SK-N-SH treated with all-trans-retinoic acid at 6 μM for 48 hours (cell line): ENCODE data around the gene RNF44.

Experiments
- ATAC-seq: fragments of 200-7000 bp; cut with Tn5 transposase; 3 replicates; pipeline ENCODE4 v1.9.1; 2020; ENCODE audit warnings: mild to moderate bottlenecking, moderate library complexity
- ARNTL ChIP-seq: fragments of 450-650 bp; formaldehyde crosslinking; IDR thresholded peaks from 2 replicates; pipeline ENCODE4 v1.5.0; 2020; ENCODE audit warnings: low read depth, mild to moderate bottlenecking, moderate library complexity, borderline replicate concordance
- BACH2 ChIP-seq: fragments of 250-450 bp; sonication (Bioruptor Pico); IDR thresholded peaks from 2 replicates; pipeline ENCODE4 v1.9.0; 2021; ENCODE audit warnings: mild to moderate bottlenecking, borderline replicate concordance
- CSDC2 ChIP-seq: fragments of 250-450 bp; sonication (Bioruptor Pico); IDR thresholded peaks from 2 replicates; pipeline ENCODE4 v1.5.0; 2020; ENCODE audit warnings: mild to moderate bottlenecking, moderate library complexity
- ESRRG ChIP-seq: fragments of 250-450 bp; sonication (Bioruptor Pico); IDR thresholded peaks from 2 replicates; pipeline ENCODE4 v1.6.1; 2021; ENCODE audit warnings: mild to moderate bottlenecking
- ISL1 ChIP-seq: fragments of 250-450 bp; sonication (Bioruptor Pico); IDR thresholded peaks from 2 replicates; pipeline ENCODE4 v2.1.2; 2022; ENCODE audit warnings: mild to moderate bottlenecking, moderate library complexity
- OSR1 ChIP-seq: fragments of 250-450 bp; sonication (Bioruptor Pico); IDR thresholded peaks from 2 replicates; pipeline ENCODE4 v1.8.0; 2022; ENCODE audit warnings: moderate library complexity, mild to moderate bottlenecking, inconsistent platforms
- POU6F1 ChIP-seq: fragments of 250-450 bp; sonication (Bioruptor Pico); IDR thresholded peaks from 2 replicates; pipeline ENCODE4 v1.8.0; 2021; ENCODE audit warnings: low read depth, mild to moderate bottlenecking, moderate library complexity, borderline replicate concordance
- PPARA ChIP-seq: fragments of 250-450 bp; sonication (Bioruptor Pico); IDR thresholded peaks from 2 replicates; pipeline ENCODE4 v1.5.0; 2020; ENCODE audit warnings: mild to moderate bottlenecking, borderline replicate concordance
- RARB ChIP-seq: fragments of 250-450 bp; sonication (Bioruptor Pico); IDR thresholded peaks from 2 replicates; pipeline ENCODE4 v1.8.0; 2021; ENCODE audit warnings: mild to moderate bottlenecking, moderate library complexity
- TCF4 ChIP-seq: fragments of 250-450 bp; sonication (Bioruptor Pico); IDR thresholded peaks from 2 replicates; pipeline ENCODE4 v1.8.0; 2021; ENCODE audit warnings: mild to moderate bottlenecking, moderate library complexity, borderline replicate concordance
- ZC3H10 ChIP-seq: fragments of 250-450 bp; sonication (Bioruptor Pico); IDR thresholded peaks from 2 replicates; pipeline ENCODE4 v1.5.1; 2021; ENCODE audit warnings: mild to moderate bottlenecking, moderate library complexity
- ZFP3 ChIP-seq: fragments of 250-450 bp; sonication (Bioruptor Pico); IDR thresholded peaks from 2 replicates; pipeline ENCODE4 v1.5.0; 2020; ENCODE audit warnings: mild to moderate bottlenecking, moderate library complexity
- ZNF565 ChIP-seq: fragments of 450-650 bp; formaldehyde crosslinking; conservative IDR thresholded peaks from 2 replicates; pipeline ENCODE4 v1.5.0; 2020; ENCODE audit warnings: low read depth, mild to moderate bottlenecking, moderate library complexity
- ZNF70 ChIP-seq: fragments of 450-650 bp; formaldehyde crosslinking; IDR thresholded peaks from 2 replicates; pipeline ENCODE4 v1.5.0; 2020; ENCODE audit warnings: mild to moderate bottlenecking, moderate library complexity
- ZNF8 ChIP-seq: fragments of 450-650 bp; formaldehyde crosslinking; IDR thresholded peaks from 2 replicates; pipeline ENCODE4 v1.5.0; 2020; ENCODE audit warnings: mild to moderate bottlenecking, moderate library complexity
- TF ChIP-seq, protein P1 (sequence below): fragments of 250-450 bp; sonication (Bioruptor Pico); IDR thresholded peaks from 2 replicates; pipeline ENCODE4 v1.8.0; 2020; ENCODE audit warnings: mild to moderate bottlenecking, moderate library complexity, borderline replicate concordance
- TF ChIP-seq, protein P2 (sequence below): fragments of 250-450 bp; sonication (Bioruptor Pico); IDR thresholded peaks from 2 replicates; pipeline ENCODE4 v1.5.0; 2020; ENCODE audit warnings: mild to moderate bottlenecking, moderate library complexity

RNF44 gene

DNA sequence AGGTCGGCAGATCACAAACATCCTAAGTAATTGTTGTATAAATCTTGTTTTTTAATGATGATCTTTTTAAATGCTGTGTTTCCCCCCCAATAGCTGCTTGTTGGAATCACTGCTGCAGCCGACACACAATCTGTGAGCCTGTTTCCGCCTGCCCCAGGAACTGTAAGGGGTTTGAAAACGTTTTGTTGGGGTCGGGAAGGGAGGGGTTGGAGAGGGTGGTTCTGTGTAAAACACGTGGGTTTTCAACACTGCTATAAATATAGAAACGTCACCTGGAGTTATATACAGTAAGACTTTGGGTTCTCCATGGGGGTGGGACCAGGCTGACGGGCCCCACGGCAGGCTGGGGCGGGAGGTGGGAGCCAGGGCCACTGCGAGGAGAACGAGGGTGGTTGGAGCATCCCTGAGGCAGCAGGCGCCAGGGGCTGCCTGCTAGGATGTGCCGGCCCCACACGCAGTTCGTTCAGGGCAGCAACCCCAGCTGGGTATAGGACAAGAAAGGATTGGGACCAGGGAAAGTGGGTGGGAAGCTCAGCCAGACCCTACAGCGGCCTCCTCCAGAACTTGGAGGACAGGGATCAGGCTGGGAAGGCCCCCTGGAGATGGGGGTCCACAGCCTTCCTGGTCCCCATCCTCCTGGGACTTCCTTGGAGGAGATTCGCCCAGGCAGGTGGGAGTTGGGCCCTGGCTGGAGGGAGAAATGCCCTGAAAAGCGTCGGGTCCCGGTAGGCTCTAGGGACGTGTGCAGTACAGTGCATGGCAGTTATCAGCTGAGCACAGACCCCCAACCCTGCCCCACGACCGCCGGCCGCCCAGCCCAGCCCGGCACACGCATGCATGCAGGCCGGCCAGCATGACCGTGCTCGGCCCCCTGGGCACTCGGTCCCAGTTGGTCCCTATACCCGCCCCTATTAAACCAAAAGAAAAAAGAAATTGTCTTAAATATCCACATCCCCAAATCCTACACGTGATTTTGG lies 9.7 kb downstream of the RNF44 start:
- no peak for ATAC-seq
- TF ChIP-seq ESRRG (CRISPR knock-in tag) (no peak), PPARA (CRISPR knock-in tag) (no peak), RARB (CRISPR knock-in tag) (no peak), ZNF565 (no peak), ZNF70 (CRISPR knock-in tag) (no peak), ARNTL (CRISPR knock-in tag) (no peak), POU6F1 (CRISPR knock-in tag) (no peak)
- TF ChIP-seq, protein P1, sequence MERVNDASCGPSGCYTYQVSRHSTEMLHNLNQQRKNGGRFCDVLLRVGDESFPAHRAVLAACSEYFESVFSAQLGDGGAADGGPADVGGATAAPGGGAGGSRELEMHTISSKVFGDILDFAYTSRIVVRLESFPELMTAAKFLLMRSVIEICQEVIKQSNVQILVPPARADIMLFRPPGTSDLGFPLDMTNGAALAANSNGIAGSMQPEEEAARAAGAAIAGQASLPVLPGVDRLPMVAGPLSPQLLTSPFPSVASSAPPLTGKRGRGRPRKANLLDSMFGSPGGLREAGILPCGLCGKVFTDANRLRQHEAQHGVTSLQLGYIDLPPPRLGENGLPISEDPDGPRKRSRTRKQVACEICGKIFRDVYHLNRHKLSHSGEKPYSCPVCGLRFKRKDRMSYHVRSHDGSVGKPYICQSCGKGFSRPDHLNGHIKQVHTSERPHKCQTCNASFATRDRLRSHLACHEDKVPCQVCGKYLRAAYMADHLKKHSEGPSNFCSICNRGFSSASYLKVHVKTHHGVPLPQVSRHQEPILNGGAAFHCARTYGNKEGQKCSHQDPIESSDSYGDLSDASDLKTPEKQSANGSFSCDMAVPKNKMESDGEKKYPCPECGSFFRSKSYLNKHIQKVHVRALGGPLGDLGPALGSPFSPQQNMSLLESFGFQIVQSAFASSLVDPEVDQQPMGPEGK, result no peak
- TF ChIP-seq, all 23 proteins: peak for 0

DNA sequence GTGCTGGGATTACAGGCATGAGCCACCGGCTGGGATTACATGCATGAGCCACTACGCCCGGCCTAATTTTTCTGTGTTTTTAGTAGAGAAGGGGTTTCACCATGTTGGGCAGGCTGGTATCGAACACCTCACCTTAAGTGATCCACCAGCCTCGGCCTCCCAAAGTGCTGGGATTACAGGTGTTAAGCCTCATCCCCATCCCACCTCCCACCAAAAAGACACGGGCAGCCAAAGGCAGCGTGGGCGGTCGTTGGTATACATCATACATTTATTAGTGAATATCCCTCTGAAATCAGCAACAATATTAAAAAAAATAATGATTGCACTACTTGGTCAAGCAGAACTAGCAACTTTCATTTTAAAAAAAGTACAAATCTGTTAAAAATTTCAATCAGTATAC lies 10.7 kb downstream of the RNF44 start:
- no peak for ATAC-seq
- TF ChIP-seq ZNF565 (no peak), ZNF8 (CRISPR knock-in tag) (no peak), ZC3H10 (CRISPR knock-in tag) (no peak), TCF4 (CRISPR knock-in tag) (no peak), OSR1 (CRISPR knock-in tag) (no peak), ISL1 (no peak), ZNF70 (CRISPR knock-in tag) (no peak), CSDC2 (CRISPR knock-in tag) (no peak), POU6F1 (CRISPR knock-in tag) (no peak), RARB (CRISPR knock-in tag) (no peak), PPARA (CRISPR knock-in tag) (no peak), ESRRG (CRISPR knock-in tag) (no peak)
- TF ChIP-seq, protein P2, sequence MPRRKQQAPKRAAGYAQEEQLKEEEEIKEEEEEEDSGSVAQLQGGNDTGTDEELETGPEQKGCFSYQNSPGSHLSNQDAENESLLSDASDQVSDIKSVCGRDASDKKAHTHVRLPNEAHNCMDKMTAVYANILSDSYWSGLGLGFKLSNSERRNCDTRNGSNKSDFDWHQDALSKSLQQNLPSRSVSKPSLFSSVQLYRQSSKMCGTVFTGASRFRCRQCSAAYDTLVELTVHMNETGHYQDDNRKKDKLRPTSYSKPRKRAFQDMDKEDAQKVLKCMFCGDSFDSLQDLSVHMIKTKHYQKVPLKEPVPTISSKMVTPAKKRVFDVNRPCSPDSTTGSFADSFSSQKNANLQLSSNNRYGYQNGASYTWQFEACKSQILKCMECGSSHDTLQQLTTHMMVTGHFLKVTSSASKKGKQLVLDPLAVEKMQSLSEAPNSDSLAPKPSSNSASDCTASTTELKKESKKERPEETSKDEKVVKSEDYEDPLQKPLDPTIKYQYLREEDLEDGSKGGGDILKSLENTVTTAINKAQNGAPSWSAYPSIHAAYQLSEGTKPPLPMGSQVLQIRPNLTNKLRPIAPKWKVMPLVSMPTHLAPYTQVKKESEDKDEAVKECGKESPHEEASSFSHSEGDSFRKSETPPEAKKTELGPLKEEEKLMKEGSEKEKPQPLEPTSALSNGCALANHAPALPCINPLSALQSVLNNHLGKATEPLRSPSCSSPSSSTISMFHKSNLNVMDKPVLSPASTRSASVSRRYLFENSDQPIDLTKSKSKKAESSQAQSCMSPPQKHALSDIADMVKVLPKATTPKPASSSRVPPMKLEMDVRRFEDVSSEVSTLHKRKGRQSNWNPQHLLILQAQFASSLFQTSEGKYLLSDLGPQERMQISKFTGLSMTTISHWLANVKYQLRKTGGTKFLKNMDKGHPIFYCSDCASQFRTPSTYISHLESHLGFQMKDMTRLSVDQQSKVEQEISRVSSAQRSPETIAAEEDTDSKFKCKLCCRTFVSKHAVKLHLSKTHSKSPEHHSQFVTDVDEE, result no peak
- TF ChIP-seq, protein P1, result no peak

DNA sequence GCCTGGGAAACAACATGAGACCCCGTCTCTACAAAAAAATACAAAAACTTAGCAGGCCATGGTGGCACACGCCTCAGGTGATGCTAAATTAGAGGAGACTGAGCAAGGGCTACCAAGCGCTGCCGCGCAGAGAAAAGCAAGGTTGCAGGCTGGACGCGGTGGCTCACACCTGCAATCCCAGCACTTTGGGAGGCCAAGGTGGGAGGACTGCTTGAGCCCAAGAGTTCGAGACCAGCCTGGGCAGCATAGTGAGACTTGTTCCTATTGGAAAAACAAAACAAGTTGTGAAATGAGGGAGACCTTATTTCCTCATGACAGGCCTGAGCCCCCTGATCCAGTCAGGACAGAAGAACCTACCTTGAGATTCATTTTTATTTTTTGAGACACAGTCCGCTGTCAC lies 11.5 kb downstream of the RNF44 start:
- TF ChIP-seq ZFP3 (CRISPR knock-in tag) (no peak), ARNTL (CRISPR knock-in tag) (no peak), BACH2 (CRISPR knock-in tag) (no peak), ZNF70 (CRISPR knock-in tag) (no peak)
- TF ChIP-seq, all 23 proteins: peak for 0
- no peak for ATAC-seq
